Midbrain (tissue), 1 donor: ENCODE data around the gene SETMAR.
A peak's percentile ranks its signal among the peaks of the same experiment; 100 is the strongest.
"Not testable (repeated sequence)": the region's sequence is repeated elsewhere in the genome, so short reads cannot be mapped to it uniquely, and the experiment has no call there.

Experiments used
- DNase-seq: peaks from one replicate; lab custom pipeline; 2025; lab: John Stamatoyannopoulos, UW

SETMAR gene

GRCh38 chr3:4313606-4314293 is 10.6 kb downstream of the SETMAR start:
- no peak for DNase-seq

- no peak for DNase-seq
Measured at GRCh38 chr3:4314688-4315087, 11.5 kb downstream of the SETMAR start.

- no peak for DNase-seq
Measured at GRCh38 chr3:4320096-4320911, 17.1 kb downstream of the SETMAR start.

GRCh38 chr3:4321732-4322131 is 18.6 kb downstream of the SETMAR start:
- DNase-seq: no peak

GRCh38 chr3:4322635-4323034 is 19.5 kb downstream of the SETMAR start:
- DNase-seq: no peak

- DNase-seq: no peak
Measured at GRCh38 chr3:4323246-4324027, 20.3 kb downstream of the SETMAR start.

GRCh38 chr3:4326868-4327267 is 23.7 kb downstream of the SETMAR start:
- DNase-seq: no peak

GRCh38 chr3:4329806-4330205 is 26.6 kb downstream of the SETMAR start:
- DNase-seq: not testable (repeated sequence)

- no peak for DNase-seq
Measured at GRCh38 chr3:4332111-4332510, 28.9 kb downstream of the SETMAR start.

- no peak for DNase-seq
Measured at GRCh38 chr3:4332574-4332973, 29.4 kb downstream of the SETMAR start.

GRCh38 chr3:4332991-4333390 is 29.8 kb downstream of the SETMAR start:
- no peak for DNase-seq

GRCh38 chr3:4334548-4334947 is 31.4 kb downstream of the SETMAR start:
- DNase-seq: no peak

GRCh38 chr3:4335840-4336562 is 32.8 kb downstream of the SETMAR start:
- no peak for DNase-seq

- no peak for DNase-seq
Measured at GRCh38 chr3:4336850-4337546, 33.8 kb downstream of the SETMAR start.

GRCh38 chr3:4338751-4339150 is 35.6 kb downstream of the SETMAR start:
- DNase-seq: no peak

- DNase-seq: no peak
Measured at GRCh38 chr3:4340077-4340410, 36.9 kb downstream of the SETMAR start.

GRCh38 chr3:4340411-4341335 is 37.5 kb downstream of the SETMAR start:
- DNase-seq: peak; percentile 36

- DNase-seq: no peak
Measured at GRCh38 chr3:4341336-4341675, 38.1 kb downstream of the SETMAR start.

GRCh38 chr3:4343258-4343657 is 40.1 kb downstream of the SETMAR start:
- no peak for DNase-seq

GRCh38 chr3:4350789-4351163 is 47.6 kb downstream of the SETMAR start:
- DNase-seq: peak; percentile 71
